Panc1 (cell line): ENCODE data around the gene KRT4. TPM values are rescaled to one million over a fixed set of nuclear protein-coding genes. Genes with fewer than 3 reads are reported as not detected.

Experiments used
- ATAC-seq: fragments of 200-7000 bp; cut with Tn5 transposase; 2 replicates; pipeline ENCODE4 v1.9.1; 2020; ENCODE audit warnings: mild to moderate bottlenecking, moderate library complexity
- BruUV-seq: library from RNA; stranded (reverse); fragments of 400-500 nt; replicated peaks from 2 replicates; lab custom pipeline; 2021; lab: Mats Ljungman, UMichigan
- CTCF ChIA-PET: fragments of 300-600 bp; sonication (Branson Sonifier 250); formaldehyde crosslinking; loops from one replicate; lab custom pipeline; 2022; ENCODE audit warnings: antibody characterized with exemption; lab: Charles Lee
- POLR2A ChIA-PET: fragments of 300-600 bp; sonication (Branson Sonifier 250); formaldehyde crosslinking; loops from one replicate; lab custom pipeline; 2022; ENCODE audit warnings: antibody characterized with exemption; lab: Charles Lee
- DNase-seq: peaks from one replicate; pipeline ENCODE4 v3.0.0-alpha.2; 2010; ENCODE audit warnings: low read depth, low spot score
- H3K27ac ChIP-seq: 2 replicates; pipeline ENCODE4 v1.5.1; 2011; ENCODE audit warnings: mild to moderate bottlenecking, low read length, inconsistent platforms
- H3K27me3 ChIP-seq: fragments of 200-500 bp; sonication (Bioruptor generic); 2 replicates; pipeline ENCODE4 v1.6.0; 2014; ENCODE audit warnings: low read length, inconsistent platforms; ENCODE audit not compliant: control insufficient read depth, insufficient read depth
- H3K36me3 ChIP-seq: fragments of 200-500 bp; sonication (Bioruptor generic); 2 replicates; pipeline ENCODE4 v1.5.1; 2014; ENCODE audit warnings: inconsistent platforms, mild to moderate bottlenecking, low read length, moderate library complexity; ENCODE audit not compliant: control insufficient read depth, insufficient read depth
- H3K4me1 ChIP-seq: 2 replicates; pipeline ENCODE4 v1.5.1; 2011; ENCODE audit warnings: inconsistent platforms, mild to moderate bottlenecking, low read length, moderate library complexity; ENCODE audit not compliant: control insufficient read depth, insufficient read depth
- H3K4me3 ChIP-seq, 2 experiments: 2 replicates each; pipeline ENCODE4 v1.5.1; 2011 to 2012; ENCODE audit warnings: low read depth in 2 of 2, low read length in 2 of 2, mild to moderate bottlenecking in 2 of 2, inconsistent platforms in 1 of 2, moderate library complexity in 1 of 2
- H3K9me3 ChIP-seq: fragments of 200-500 bp; sonication (Bioruptor generic); 2 replicates; pipeline ENCODE4 v1.5.1; 2014; ENCODE audit warnings: low read depth, mild to moderate bottlenecking, inconsistent platforms, low read length, moderate library complexity; ENCODE audit not compliant: control insufficient read depth, insufficient read depth
- POLR2AphosphoS5 ChIP-seq: IDR thresholded peaks from 2 replicates; pipeline ENCODE4 v1.6.1; 2012; ENCODE audit warnings: mild to moderate bottlenecking, low read depth, low read length, moderate library complexity
- SIN3A ChIP-seq: IDR thresholded peaks from 2 replicates; pipeline ENCODE4 v1.6.1; 2012; ENCODE audit warnings: low read depth, mild to moderate bottlenecking, low read length, moderate library complexity, borderline replicate concordance; ENCODE audit not compliant: insufficient read depth
- TCF7L2 ChIP-seq: IDR thresholded peaks from 2 replicates; pipeline ENCODE4 v1.6.1; 2011; ENCODE audit warnings: mild to moderate bottlenecking, low read depth, low read length, inconsistent platforms
- in situ Hi-C: cut with HindIII; loops from 2 replicates; pipeline ENCODE4 v1.10.0; 2016; ENCODE audit warnings: low sequenced_read_pairs, low pct_unique_long_range_greater_than_20kb
- intact Hi-C: fragments of 100-400 bp; cut with micrococcal nuclease; formaldehyde crosslinking; loops from one replicate; pipeline ENCODE4 v1.10.0; 2022; ENCODE audit not compliant: unreplicated experiment
- total RNA-seq: library from RNA; stranded (reverse); gene quantifications from one replicate; pipeline ENCODE4 v1.2.1, GENCODE V29; 2021; ENCODE audit not compliant: unreplicated experiment
- TF ChIP-seq, protein P1 (sequence below), 2 experiments: IDR thresholded peaks; 2 replicates each; pipeline ENCODE4 v1.6.1; 2011 to 2012; ENCODE audit warnings: low read depth in 2 of 2, control low read depth in 1 of 2, low read length in 1 of 2, mild to moderate bottlenecking in 1 of 2, moderate library complexity in 1 of 2; ENCODE audit not compliant: insufficient read depth in 1 of 2
- TF ChIP-seq, protein P2 (sequence below): fragments of 450-650 bp; IDR thresholded peaks from 2 replicates; pipeline ENCODE4 v1.5.1; 2017; ENCODE audit warnings: mild to moderate bottlenecking

KRT4 gene
- total RNA-seq, 1 experiment from 2014 or later = 0.15 TPM

GRCh38 chr12:52789637-52790426, 24.1 kb downstream of the KRT4 start:
- no peak for DNase-seq
- Histone ChIP-seq H3K4me1 (no peaks in the 10 kb centered on the region), H3K27ac (no peak overlapping the region), H3K9me3 (no peaks in the 10 kb centered on the region), H3K4me3 (no peak overlapping the region), H3K36me3 (no peaks in the 10 kb centered on the region), H3K27me3 (peaks cover 5% of the 10 kb centered on the region)
- ChIA-PET CTCF (interaction anchor here (0.7 kb wide), 1 partner anchor 80 kb away, joined by 3 read pairs; no protein-coding TSS in a partner anchor), POLR2A (no interaction called here)
- intact Hi-C loops = no loop called here
- BruUV-seq = no TSS peak
- in situ Hi-C loops = no loop called here
- TF ChIP-seq POLR2AphosphoS5 (no peak), TCF7L2 (no peak), SIN3A (no peak)
- TF ChIP-seq, protein P1, sequence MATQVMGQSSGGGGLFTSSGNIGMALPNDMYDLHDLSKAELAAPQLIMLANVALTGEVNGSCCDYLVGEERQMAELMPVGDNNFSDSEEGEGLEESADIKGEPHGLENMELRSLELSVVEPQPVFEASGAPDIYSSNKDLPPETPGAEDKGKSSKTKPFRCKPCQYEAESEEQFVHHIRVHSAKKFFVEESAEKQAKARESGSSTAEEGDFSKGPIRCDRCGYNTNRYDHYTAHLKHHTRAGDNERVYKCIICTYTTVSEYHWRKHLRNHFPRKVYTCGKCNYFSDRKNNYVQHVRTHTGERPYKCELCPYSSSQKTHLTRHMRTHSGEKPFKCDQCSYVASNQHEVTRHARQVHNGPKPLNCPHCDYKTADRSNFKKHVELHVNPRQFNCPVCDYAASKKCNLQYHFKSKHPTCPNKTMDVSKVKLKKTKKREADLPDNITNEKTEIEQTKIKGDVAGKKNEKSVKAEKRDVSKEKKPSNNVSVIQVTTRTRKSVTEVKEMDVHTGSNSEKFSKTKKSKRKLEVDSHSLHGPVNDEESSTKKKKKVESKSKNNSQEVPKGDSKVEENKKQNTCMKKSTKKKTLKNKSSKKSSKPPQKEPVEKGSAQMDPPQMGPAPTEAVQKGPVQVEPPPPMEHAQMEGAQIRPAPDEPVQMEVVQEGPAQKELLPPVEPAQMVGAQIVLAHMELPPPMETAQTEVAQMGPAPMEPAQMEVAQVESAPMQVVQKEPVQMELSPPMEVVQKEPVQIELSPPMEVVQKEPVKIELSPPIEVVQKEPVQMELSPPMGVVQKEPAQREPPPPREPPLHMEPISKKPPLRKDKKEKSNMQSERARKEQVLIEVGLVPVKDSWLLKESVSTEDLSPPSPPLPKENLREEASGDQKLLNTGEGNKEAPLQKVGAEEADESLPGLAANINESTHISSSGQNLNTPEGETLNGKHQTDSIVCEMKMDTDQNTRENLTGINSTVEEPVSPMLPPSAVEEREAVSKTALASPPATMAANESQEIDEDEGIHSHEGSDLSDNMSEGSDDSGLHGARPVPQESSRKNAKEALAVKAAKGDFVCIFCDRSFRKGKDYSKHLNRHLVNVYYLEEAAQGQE (IDR thresholded peaks at IDR 0.05; ENCODE audit: insufficient read depth in 1 of 2, low read depth in 2 of 2, low read length in 1 of 2) = no peak
- TF ChIP-seq, protein P2, sequence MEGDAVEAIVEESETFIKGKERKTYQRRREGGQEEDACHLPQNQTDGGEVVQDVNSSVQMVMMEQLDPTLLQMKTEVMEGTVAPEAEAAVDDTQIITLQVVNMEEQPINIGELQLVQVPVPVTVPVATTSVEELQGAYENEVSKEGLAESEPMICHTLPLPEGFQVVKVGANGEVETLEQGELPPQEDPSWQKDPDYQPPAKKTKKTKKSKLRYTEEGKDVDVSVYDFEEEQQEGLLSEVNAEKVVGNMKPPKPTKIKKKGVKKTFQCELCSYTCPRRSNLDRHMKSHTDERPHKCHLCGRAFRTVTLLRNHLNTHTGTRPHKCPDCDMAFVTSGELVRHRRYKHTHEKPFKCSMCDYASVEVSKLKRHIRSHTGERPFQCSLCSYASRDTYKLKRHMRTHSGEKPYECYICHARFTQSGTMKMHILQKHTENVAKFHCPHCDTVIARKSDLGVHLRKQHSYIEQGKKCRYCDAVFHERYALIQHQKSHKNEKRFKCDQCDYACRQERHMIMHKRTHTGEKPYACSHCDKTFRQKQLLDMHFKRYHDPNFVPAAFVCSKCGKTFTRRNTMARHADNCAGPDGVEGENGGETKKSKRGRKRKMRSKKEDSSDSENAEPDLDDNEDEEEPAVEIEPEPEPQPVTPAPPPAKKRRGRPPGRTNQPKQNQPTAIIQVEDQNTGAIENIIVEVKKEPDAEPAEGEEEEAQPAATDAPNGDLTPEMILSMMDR = no peak
- ATAC-seq = peak; percentile 59; the same call in 1 of the 2 replicates

DNA sequence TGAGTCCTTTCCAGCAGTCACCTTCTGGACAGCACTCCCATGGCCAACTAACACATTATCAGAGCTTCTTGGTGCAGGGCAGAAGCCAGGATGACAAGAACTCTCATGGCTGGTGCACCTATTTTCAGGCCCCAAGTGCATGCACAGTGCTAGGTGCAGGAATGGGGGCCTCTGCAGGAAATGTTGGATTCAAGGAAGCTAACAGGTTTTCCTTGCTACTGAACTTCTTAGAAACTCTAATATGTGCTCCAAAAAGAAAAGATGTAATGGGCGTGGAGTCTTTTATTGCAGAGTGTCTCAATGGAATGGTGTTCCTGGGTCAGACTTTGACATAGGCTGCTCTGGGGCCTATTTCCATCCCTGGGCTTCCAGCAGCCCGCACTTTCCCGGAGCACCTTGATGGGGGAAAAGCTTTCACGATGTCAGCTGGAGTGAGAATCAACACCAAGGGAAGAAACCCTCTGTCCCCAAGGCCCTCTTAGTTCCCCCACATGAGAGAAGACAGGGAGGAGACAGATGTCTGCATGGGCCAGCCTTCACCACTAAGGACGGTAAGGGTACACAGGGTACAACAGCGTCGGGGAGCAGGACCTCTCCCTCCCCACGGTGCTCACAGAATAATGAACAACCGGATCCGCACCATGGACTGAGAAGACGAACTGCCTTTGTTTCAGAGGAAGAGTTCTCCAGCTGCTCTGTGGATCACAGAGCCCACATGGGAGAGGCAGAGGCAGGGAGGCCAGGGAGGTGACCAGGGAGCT, 24.9 kb downstream of the KRT4 start:
- CTCF ChIA-PET = interaction anchor here (0.5 to 0.7 kb wide), 3 partner anchors 81 to 209 kb away, joined by 3 to 5 read pairs (median 3); no protein-coding TSS in a partner anchor
- TF ChIP-seq, protein P1 (IDR thresholded peaks at IDR 0.05; ENCODE audit: insufficient read depth in 1 of 2, low read depth in 2 of 2, low read length in 1 of 2) = no peak
- TF ChIP-seq, protein P2 = no peak
- no peak for TF ChIP-seq TCF7L2
- TF ChIP-seq POLR2AphosphoS5 = no peak
- no peak for TF ChIP-seq SIN3A
- no peaks in the 10 kb centered on the region for H3K36me3 ChIP-seq
- H3K4me3 ChIP-seq = no peak overlapping the region
- no TSS peak for BruUV-seq
- no peaks in the 10 kb centered on the region for H3K4me1 ChIP-seq
- in situ Hi-C loops = no loop called here
- intact Hi-C loops = no loop called here
- no peaks in the 10 kb centered on the region for H3K9me3 ChIP-seq
- H3K27me3 ChIP-seq = peaks cover 7% of the 10 kb centered on the region
- ATAC-seq (no peak; the same call in 1 of the 2 replicates), DNase-seq (no peak)
- POLR2A ChIA-PET = no interaction called here
- no peak overlapping the region for H3K27ac ChIP-seq
